ENCODE results near the gene CCDC34.
"Not testable (repeated sequence)": the region's sequence is repeated elsewhere in the genome, so short reads cannot be mapped to it uniquely, and the experiment has no call there.

Gene CCDC34

GRCh38 chr11:27361649-27362431 lies 1.2 kb downstream of the CCDC34 start:
- no peak for DNase-seq (ENCODE audit: low read depth)

- DNase-seq (ENCODE audit: low read depth), result no peak
These were observed 4.7 kb downstream of the CCDC34 start for GRCh38 chr11:27358296-27358695.

- DNase-seq (ENCODE audit: low read depth), result no peak
These were observed 5.8 kb downstream of the CCDC34 start for GRCh38 chr11:27357250-27357649.

- no peak for DNase-seq (ENCODE audit: low read depth)
These were observed 6.3 kb downstream of the CCDC34 start for GRCh38 chr11:27356624-27357222.

- no peak for DNase-seq (ENCODE audit: low read depth)
These were observed 7.4 kb downstream of the CCDC34 start for GRCh38 chr11:27355575-27356104.

- no peak for DNase-seq (ENCODE audit: low read depth)
These were observed 8.6 kb downstream of the CCDC34 start for GRCh38 chr11:27354359-27354965.

- DNase-seq (ENCODE audit: low read depth), result peak; percentile 3
These were observed 9.2 kb downstream of the CCDC34 start for GRCh38 chr11:27353593-27354358.

GRCh38 chr11:27352781-27353180 lies 10.2 kb downstream of the CCDC34 start:
- no peak for DNase-seq (ENCODE audit: low read depth)

GRCh38 chr11:27350511-27350910 lies 12.5 kb downstream of the CCDC34 start:
- DNase-seq (ENCODE audit: low read depth), result peak; percentile 30

GRCh38 chr11:27349919-27350318 lies 13.1 kb downstream of the CCDC34 start:
- DNase-seq (ENCODE audit: low read depth), result no peak

- DNase-seq (ENCODE audit: low read depth), result no peak
These were observed 14.6 kb downstream of the CCDC34 start for GRCh38 chr11:27348340-27348873.

- DNase-seq (ENCODE audit: low read depth), result no peak
These were observed 15.4 kb downstream of the CCDC34 start for GRCh38 chr11:27347359-27348339.

- DNase-seq (ENCODE audit: low read depth), result no peak
These were observed 23.1 kb downstream of the CCDC34 start for GRCh38 chr11:27339941-27340340.

- DNase-seq (ENCODE audit: low read depth), result not testable (repeated sequence)
These were observed 28.3 kb downstream of the CCDC34 start for GRCh38 chr11:27334764-27335163.

GRCh38 chr11:27331981-27332380 lies 31.0 kb downstream of the CCDC34 start:
- DNase-seq (ENCODE audit: low read depth), result no peak

- DNase-seq (ENCODE audit: low read depth), result no peak
These were observed 32.3 kb downstream of the CCDC34 start for GRCh38 chr11:27330633-27331270.

- no peak for DNase-seq (ENCODE audit: low read depth)
These were observed 33.0 kb downstream of the CCDC34 start for GRCh38 chr11:27329867-27330632.

- no peak for DNase-seq (ENCODE audit: low read depth)
These were observed 34.4 kb downstream of the CCDC34 start for GRCh38 chr11:27328614-27329013.

- DNase-seq (ENCODE audit: low read depth), result not testable (repeated sequence)
These were observed 36.0 kb downstream of the CCDC34 start for GRCh38 chr11:27327064-27327463.
